DND-41 (cell line): ENCODE results near the gene UTP18.
"Not testable (repeated sequence)": the region's sequence is repeated elsewhere in the genome, so short reads cannot be mapped to it uniquely, and the experiment has no call there.

ENCODE experiments used
- ATAC-seq: fragments of 200-7000 bp; cut with Tn5 transposase; 3 replicates; pipeline ENCODE4 v1.9.1; 2021; ENCODE audit warnings: low read depth; ENCODE audit not compliant: insufficient read depth
- DNase-seq: peaks from one replicate; pipeline ENCODE4 v3.0.0-alpha.2; 2020
- H2AFZ ChIP-seq: 2 replicates; pipeline ENCODE4 v1.6.0; 2012; ENCODE audit warnings: low read depth, low read length
- H3K27ac ChIP-seq: 2 replicates; pipeline ENCODE4 v1.5.1; 2012; ENCODE audit warnings: low read length, inconsistent platforms
- H3K27me3 ChIP-seq: fragments of 200-600 bp; sonication (generic); 2 replicates; pipeline ENCODE4 v1.6.0; 2012; ENCODE audit warnings: low read length, mild to moderate bottlenecking, inconsistent platforms; ENCODE audit not compliant: insufficient read depth, poor library complexity
- H3K36me3 ChIP-seq: 2 replicates; pipeline ENCODE4 v1.5.1; 2012; ENCODE audit warnings: low read length, inconsistent platforms; ENCODE audit not compliant: insufficient read depth
- H3K4me1 ChIP-seq: 2 replicates; pipeline ENCODE4 v1.5.1; 2012; ENCODE audit warnings: mild to moderate bottlenecking, low read length; ENCODE audit not compliant: insufficient read depth
- H3K4me2 ChIP-seq: 2 replicates; pipeline ENCODE4 v1.6.0; 2012; ENCODE audit warnings: mild to moderate bottlenecking, moderate library complexity, low read length, inconsistent platforms; ENCODE audit not compliant: insufficient read depth
- H3K4me3 ChIP-seq, 2 experiments: fragments of 200-600 bp in 1 of 2; shearing (Covaris generic) in 1 of 2; 2 replicates each; pipeline ENCODE4 v1.5.1; 2012 to 2016; ENCODE audit warnings: inconsistent platforms in 2 of 2, low read length in 2 of 2, mild to moderate bottlenecking in 2 of 2, low read depth in 1 of 2, moderate library complexity in 1 of 2
- H3K79me2 ChIP-seq: 2 replicates; pipeline ENCODE4 v1.6.0; 2012; ENCODE audit warnings: low read length, inconsistent platforms; ENCODE audit not compliant: insufficient read depth
- H3K9ac ChIP-seq: 2 replicates; pipeline ENCODE4 v1.6.0; 2012; ENCODE audit warnings: low read depth, mild to moderate bottlenecking, inconsistent platforms, low read length, moderate library complexity
- H3K9me3 ChIP-seq: 2 replicates; pipeline ENCODE4 v1.5.1; 2012; ENCODE audit warnings: low read length, moderate library complexity, mild to moderate bottlenecking, inconsistent platforms; ENCODE audit not compliant: insufficient read depth, severe bottlenecking
- H4K20me1 ChIP-seq: 2 replicates; pipeline ENCODE4 v1.6.0; 2012; ENCODE audit warnings: low read length; ENCODE audit not compliant: insufficient read depth
- EZH2 ChIP-seq: IDR thresholded peaks from 3 replicates; pipeline ENCODE4 v1.6.1; 2012; ENCODE audit warnings: borderline replicate concordance, low read depth, mild to moderate bottlenecking, moderate library complexity, low read length, inconsistent platforms; ENCODE audit not compliant: severe bottlenecking
- TF ChIP-seq, protein P1 (sequence below): IDR thresholded peaks from 2 replicates; pipeline ENCODE4 v1.5.1; 2012; ENCODE audit warnings: borderline replicate concordance, low read length, moderate library complexity, mild to moderate bottlenecking; ENCODE audit not compliant: poor library complexity, severe bottlenecking; ENCODE audit errors: extremely low read depth

The UTP18 gene

DNA sequence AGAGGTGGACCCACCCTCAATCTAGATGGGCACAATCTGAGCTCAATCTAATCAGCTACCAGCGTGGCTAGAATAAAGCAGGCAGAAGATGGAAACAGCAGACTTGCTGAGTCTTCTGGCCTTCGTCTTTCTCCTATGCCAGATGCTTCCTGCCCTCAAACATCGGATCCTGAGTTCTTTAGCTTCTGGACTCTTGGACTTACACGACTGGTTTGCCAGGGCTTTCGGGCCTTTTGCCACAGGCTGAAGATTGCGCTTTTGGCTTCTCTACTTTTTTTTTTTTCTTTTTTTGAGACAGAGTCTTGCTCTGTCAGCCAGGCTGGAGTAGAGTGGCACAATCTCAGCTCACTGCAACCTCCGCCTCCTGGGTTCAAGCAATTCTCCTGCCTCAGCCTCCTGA is 65.1 kb downstream of the UTP18 start:
- H3K4me3 ChIP-seq, result no peak overlapping the region
- H4K20me1 ChIP-seq, result no peaks in the 10 kb centered on the region
- no peak overlapping the region for H3K9ac ChIP-seq
- no peak overlapping the region for H3K4me2 ChIP-seq
- ATAC-seq (no peak), DNase-seq (no peak)
- H3K9me3 ChIP-seq, result no peaks in the 10 kb centered on the region
- H3K4me1 ChIP-seq, result no peaks in the 10 kb centered on the region
- no peaks in the 10 kb centered on the region for H3K36me3 ChIP-seq
- no peaks in the 10 kb centered on the region for H3K79me2 ChIP-seq
- H2AFZ ChIP-seq, result no peak overlapping the region
- H3K27me3 ChIP-seq, result no peaks in the 10 kb centered on the region
- H3K27ac ChIP-seq, result no peak overlapping the region
- TF ChIP-seq, protein P1, sequence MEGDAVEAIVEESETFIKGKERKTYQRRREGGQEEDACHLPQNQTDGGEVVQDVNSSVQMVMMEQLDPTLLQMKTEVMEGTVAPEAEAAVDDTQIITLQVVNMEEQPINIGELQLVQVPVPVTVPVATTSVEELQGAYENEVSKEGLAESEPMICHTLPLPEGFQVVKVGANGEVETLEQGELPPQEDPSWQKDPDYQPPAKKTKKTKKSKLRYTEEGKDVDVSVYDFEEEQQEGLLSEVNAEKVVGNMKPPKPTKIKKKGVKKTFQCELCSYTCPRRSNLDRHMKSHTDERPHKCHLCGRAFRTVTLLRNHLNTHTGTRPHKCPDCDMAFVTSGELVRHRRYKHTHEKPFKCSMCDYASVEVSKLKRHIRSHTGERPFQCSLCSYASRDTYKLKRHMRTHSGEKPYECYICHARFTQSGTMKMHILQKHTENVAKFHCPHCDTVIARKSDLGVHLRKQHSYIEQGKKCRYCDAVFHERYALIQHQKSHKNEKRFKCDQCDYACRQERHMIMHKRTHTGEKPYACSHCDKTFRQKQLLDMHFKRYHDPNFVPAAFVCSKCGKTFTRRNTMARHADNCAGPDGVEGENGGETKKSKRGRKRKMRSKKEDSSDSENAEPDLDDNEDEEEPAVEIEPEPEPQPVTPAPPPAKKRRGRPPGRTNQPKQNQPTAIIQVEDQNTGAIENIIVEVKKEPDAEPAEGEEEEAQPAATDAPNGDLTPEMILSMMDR, result no peak
- no peak for TF ChIP-seq EZH2

- H3K36me3 ChIP-seq, H3K4me3 ChIP-seq, H3K4me1 ChIP-seq, H3K9ac ChIP-seq, H3K27me3 ChIP-seq, ATAC-seq, H3K79me2 ChIP-seq, DNase-seq, H4K20me1 ChIP-seq, H3K27ac ChIP-seq, H2AFZ ChIP-seq, H3K4me2 ChIP-seq, H3K9me3 ChIP-seq: not testable (repeated sequence)
These were observed 70.6 kb downstream of the UTP18 start for GRCh38 chr17:51330861-51331503.

DNA sequence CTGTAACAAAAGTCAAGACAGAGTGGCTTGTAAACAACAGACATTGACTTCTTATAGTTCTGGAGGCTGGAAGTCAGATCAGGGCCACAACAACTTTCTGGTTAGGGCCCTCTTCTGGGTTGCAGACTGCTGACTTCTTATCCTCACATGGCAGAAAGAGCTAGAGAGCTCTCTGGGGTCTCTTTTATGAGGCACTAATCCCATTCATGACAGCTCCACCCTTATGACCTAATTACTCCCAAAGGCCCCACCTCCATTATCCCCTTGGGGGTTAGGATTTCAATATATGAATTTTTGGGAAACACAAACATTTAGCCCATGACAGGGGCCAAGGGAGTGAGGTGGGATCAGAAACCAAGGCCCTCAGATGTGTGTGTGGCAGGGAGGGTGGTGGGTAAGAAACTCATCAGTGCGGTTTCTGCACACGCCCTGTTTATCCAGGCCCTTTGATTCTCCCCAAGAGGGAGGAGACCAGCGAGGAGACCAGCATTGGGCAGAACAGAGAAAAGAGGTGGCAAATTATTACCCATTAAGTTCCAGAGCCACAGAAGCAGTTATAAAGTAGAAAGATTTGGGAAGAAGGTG is 74.8 kb downstream of the UTP18 start:
- Histone ChIP-seq H3K4me1 (no peaks in the 10 kb centered on the region), H2AFZ (no peak overlapping the region), H3K79me2 (no peaks in the 10 kb centered on the region), H3K9ac (no peak overlapping the region), H3K36me3 (no peaks in the 10 kb centered on the region), H3K9me3 (no peaks in the 10 kb centered on the region), H3K27me3 (peaks cover 19% of the 10 kb centered on the region), H3K4me3 (no peak overlapping the region), H3K4me2 (no peak overlapping the region), H3K27ac (no peak overlapping the region), H4K20me1 (no peaks in the 10 kb centered on the region)
- ATAC-seq (no peak), DNase-seq (no peak)
- TF ChIP-seq, protein P1, result no peak
- no peak for TF ChIP-seq EZH2

GRCh38 chr17:51335883-51336822 is 75.8 kb downstream of the UTP18 start:
- H3K9me3 ChIP-seq, result no peaks in the 10 kb centered on the region
- no peak overlapping the region for H3K9ac ChIP-seq
- TF ChIP-seq, protein P1, result no peak
- TF ChIP-seq EZH2, result no peak
- no peaks in the 10 kb centered on the region for H3K4me1 ChIP-seq
- no peaks in the 10 kb centered on the region for H4K20me1 ChIP-seq
- DNase-seq (no peak), ATAC-seq (no peak)
- H3K27ac ChIP-seq, result no peak overlapping the region
- H3K4me2 ChIP-seq, result no peak overlapping the region
- H3K4me3 ChIP-seq, result no peak overlapping the region
- no peak overlapping the region for H2AFZ ChIP-seq
- peaks cover 19% of the 10 kb centered on the region for H3K27me3 ChIP-seq
- no peaks in the 10 kb centered on the region for H3K79me2 ChIP-seq
- H3K36me3 ChIP-seq, result no peaks in the 10 kb centered on the region
